DOHH2 (cell line): ENCODE results near the gene TMEM52.

Experiments
- H3F3A ChIP-seq: fragments of 200-600 bp; sonication (generic), shearing (Covaris generic); 2 replicates; pipeline ENCODE4 v1.6.0; 2016; ENCODE audit warnings: antibody characterized with exemption, mild to moderate bottlenecking; ENCODE audit not compliant: control insufficient read depth, insufficient read depth
- H3K27ac ChIP-seq: fragments of 200-600 bp; sonication (generic); 2 replicates; pipeline ENCODE4 v1.5.1; 2014; ENCODE audit warnings: low read depth, mild to moderate bottlenecking, low read length, moderate library complexity
- H3K27me3 ChIP-seq: fragments of 200-600 bp; sonication (generic); 2 replicates; pipeline ENCODE4 v1.6.1; 2014; ENCODE audit warnings: mild to moderate bottlenecking, low read length, mixed read lengths; ENCODE audit not compliant: control insufficient read depth
- H3K36me3 ChIP-seq: fragments of 200-600 bp; sonication (generic); 2 replicates; pipeline ENCODE4 v1.6.1; 2014; ENCODE audit warnings: mild to moderate bottlenecking, low read length, moderate library complexity, mixed read lengths; ENCODE audit not compliant: control insufficient read depth
- H3K4me1 ChIP-seq: fragments of 200-600 bp; sonication (generic); 2 replicates; pipeline ENCODE4 v1.6.1; 2014; ENCODE audit warnings: mild to moderate bottlenecking, low read length, mixed read lengths; ENCODE audit not compliant: control insufficient read depth
- H3K4me2 ChIP-seq: fragments of 200-600 bp; sonication (generic); 2 replicates; pipeline ENCODE4 v1.6.0; 2014; ENCODE audit warnings: mild to moderate bottlenecking, low read length, moderate library complexity
- H3K4me3 ChIP-seq: fragments of 200-600 bp; sonication (generic); 2 replicates; pipeline ENCODE4 v1.5.1; 2014; ENCODE audit warnings: mild to moderate bottlenecking, low read length, mixed read lengths
- H3K79me2 ChIP-seq: fragments of 200-600 bp; sonication (generic); 2 replicates; pipeline ENCODE4 v1.6.1; 2014; ENCODE audit warnings: mild to moderate bottlenecking, low read length, mixed read lengths; ENCODE audit not compliant: control insufficient read depth
- H3K9me2 ChIP-seq: fragments of 200-600 bp; sonication (generic); replicated peaks from 2 replicates; pipeline ENCODE4 v1.6.1; 2014; ENCODE audit warnings: mild to moderate bottlenecking, low read length, mixed read lengths; ENCODE audit not compliant: control insufficient read depth
- H3K9me3 ChIP-seq: fragments of 200-600 bp; sonication (generic); 2 replicates; pipeline ENCODE4 v1.6.1; 2014; ENCODE audit warnings: antibody characterized with exemption, low read length, mixed read lengths; ENCODE audit not compliant: control insufficient read depth, insufficient read depth
- H4K20me1 ChIP-seq: fragments of 200-600 bp; sonication (generic); 2 replicates; pipeline ENCODE4 v1.6.0; 2014; ENCODE audit warnings: low read depth, mild to moderate bottlenecking, antibody characterized with exemption, low read length, moderate library complexity; ENCODE audit not compliant: control insufficient read depth, insufficient read depth
- CTCF ChIP-seq: fragments of 200-600 bp; sonication (generic); IDR thresholded peaks from one replicate; pipeline ENCODE4 v1.5.1; 2014; ENCODE audit warnings: antibody characterized with exemption, mild to moderate bottlenecking, low read depth, low read length; ENCODE audit not compliant: poor library complexity, severe bottlenecking
- EZH2phosphoT487 ChIP-seq: fragments of 200-600 bp; sonication (generic); IDR thresholded peaks from 2 replicates; pipeline ENCODE4 v1.6.1; 2017; ENCODE audit warnings: borderline replicate concordance, mild to moderate bottlenecking, antibody characterized with exemption, low read length, moderate library complexity, mixed read lengths

Gene TMEM52

GRCh38 chr1:1963570-1963969, 44.5 kb upstream of the TMEM52 start:
- no peak for TF ChIP-seq CTCF
- TF ChIP-seq EZH2phosphoT487: no peak
- H3K4me1 ChIP-seq: no peaks in the 10 kb centered on the region
- H3K9me2 ChIP-seq: no peaks in the 10 kb centered on the region
- no peaks in the 10 kb centered on the region for H3K27me3 ChIP-seq
- H3K4me3 ChIP-seq: no peak overlapping the region
- H3K4me2 ChIP-seq: no peak overlapping the region
- no peaks in the 10 kb centered on the region for H3K79me2 ChIP-seq
- no peak overlapping the region for H3K27ac ChIP-seq
- no peaks in the 10 kb centered on the region for H3K36me3 ChIP-seq
- H3F3A ChIP-seq: no peaks in the 10 kb centered on the region
- H3K9me3 ChIP-seq: no peaks in the 10 kb centered on the region
- no peaks in the 10 kb centered on the region for H4K20me1 ChIP-seq

GRCh38 chr1:1962752-1963151, 43.7 kb upstream of the TMEM52 start:
- no peaks in the 10 kb centered on the region for H3K79me2 ChIP-seq
- no peaks in the 10 kb centered on the region for H3K9me3 ChIP-seq
- no peak overlapping the region for H3K4me3 ChIP-seq
- H3K4me1 ChIP-seq: no peaks in the 10 kb centered on the region
- TF ChIP-seq CTCF (no peak), EZH2phosphoT487 (no peak)
- H4K20me1 ChIP-seq: no peaks in the 10 kb centered on the region
- no peak overlapping the region for H3K4me2 ChIP-seq
- H3K9me2 ChIP-seq: no peaks in the 10 kb centered on the region
- H3K36me3 ChIP-seq: no peaks in the 10 kb centered on the region
- H3K27me3 ChIP-seq: no peaks in the 10 kb centered on the region
- H3F3A ChIP-seq: no peaks in the 10 kb centered on the region
- H3K27ac ChIP-seq: no peak overlapping the region

- H3K4me2 ChIP-seq: no peak overlapping the region
- no peaks in the 10 kb centered on the region for H3K9me2 ChIP-seq
- H3K4me1 ChIP-seq: no peaks in the 10 kb centered on the region
- no peak overlapping the region for H3K27ac ChIP-seq
- no peak overlapping the region for H3K4me3 ChIP-seq
- no peaks in the 10 kb centered on the region for H3F3A ChIP-seq
- TF ChIP-seq EZH2phosphoT487: no peak
- no peak for TF ChIP-seq CTCF
- H3K36me3 ChIP-seq: no peaks in the 10 kb centered on the region
- no peaks in the 10 kb centered on the region for H4K20me1 ChIP-seq
- no peaks in the 10 kb centered on the region for H3K79me2 ChIP-seq
- H3K9me3 ChIP-seq: no peaks in the 10 kb centered on the region
- no peaks in the 10 kb centered on the region for H3K27me3 ChIP-seq
Observed at GRCh38 chr1:1960480-1961196, 41.6 kb upstream of the TMEM52 start.
